IPS-18c (cell line): ENCODE measurements around the gene KLHL9.
"Not testable (repeated sequence)": the region's sequence is repeated elsewhere in the genome, so short reads cannot be mapped to it uniquely, and the experiment has no call there.

ENCODE experiments used
- H3K4me3 ChIP-seq: 2 replicates; pipeline ENCODE4 v1.7.0; 2013; ENCODE audit warnings: low read depth, mild to moderate bottlenecking, low read length, moderate library complexity; ENCODE audit not compliant: insufficient read depth
- H3K9me3 ChIP-seq: one replicate; pipeline ENCODE4 v1.6.1; 2013; ENCODE audit warnings: mild to moderate bottlenecking, low read length, moderate library complexity; ENCODE audit not compliant: control insufficient read depth, insufficient read depth

Gene KLHL9, protein sequence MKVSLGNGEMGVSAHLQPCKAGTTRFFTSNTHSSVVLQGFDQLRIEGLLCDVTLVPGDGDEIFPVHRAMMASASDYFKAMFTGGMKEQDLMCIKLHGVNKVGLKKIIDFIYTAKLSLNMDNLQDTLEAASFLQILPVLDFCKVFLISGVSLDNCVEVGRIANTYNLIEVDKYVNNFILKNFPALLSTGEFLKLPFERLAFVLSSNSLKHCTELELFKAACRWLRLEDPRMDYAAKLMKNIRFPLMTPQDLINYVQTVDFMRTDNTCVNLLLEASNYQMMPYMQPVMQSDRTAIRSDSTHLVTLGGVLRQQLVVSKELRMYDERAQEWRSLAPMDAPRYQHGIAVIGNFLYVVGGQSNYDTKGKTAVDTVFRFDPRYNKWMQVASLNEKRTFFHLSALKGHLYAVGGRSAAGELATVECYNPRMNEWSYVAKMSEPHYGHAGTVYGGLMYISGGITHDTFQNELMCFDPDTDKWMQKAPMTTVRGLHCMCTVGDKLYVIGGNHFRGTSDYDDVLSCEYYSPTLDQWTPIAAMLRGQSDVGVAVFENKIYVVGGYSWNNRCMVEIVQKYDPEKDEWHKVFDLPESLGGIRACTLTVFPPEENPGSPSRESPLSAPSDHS

DNA sequence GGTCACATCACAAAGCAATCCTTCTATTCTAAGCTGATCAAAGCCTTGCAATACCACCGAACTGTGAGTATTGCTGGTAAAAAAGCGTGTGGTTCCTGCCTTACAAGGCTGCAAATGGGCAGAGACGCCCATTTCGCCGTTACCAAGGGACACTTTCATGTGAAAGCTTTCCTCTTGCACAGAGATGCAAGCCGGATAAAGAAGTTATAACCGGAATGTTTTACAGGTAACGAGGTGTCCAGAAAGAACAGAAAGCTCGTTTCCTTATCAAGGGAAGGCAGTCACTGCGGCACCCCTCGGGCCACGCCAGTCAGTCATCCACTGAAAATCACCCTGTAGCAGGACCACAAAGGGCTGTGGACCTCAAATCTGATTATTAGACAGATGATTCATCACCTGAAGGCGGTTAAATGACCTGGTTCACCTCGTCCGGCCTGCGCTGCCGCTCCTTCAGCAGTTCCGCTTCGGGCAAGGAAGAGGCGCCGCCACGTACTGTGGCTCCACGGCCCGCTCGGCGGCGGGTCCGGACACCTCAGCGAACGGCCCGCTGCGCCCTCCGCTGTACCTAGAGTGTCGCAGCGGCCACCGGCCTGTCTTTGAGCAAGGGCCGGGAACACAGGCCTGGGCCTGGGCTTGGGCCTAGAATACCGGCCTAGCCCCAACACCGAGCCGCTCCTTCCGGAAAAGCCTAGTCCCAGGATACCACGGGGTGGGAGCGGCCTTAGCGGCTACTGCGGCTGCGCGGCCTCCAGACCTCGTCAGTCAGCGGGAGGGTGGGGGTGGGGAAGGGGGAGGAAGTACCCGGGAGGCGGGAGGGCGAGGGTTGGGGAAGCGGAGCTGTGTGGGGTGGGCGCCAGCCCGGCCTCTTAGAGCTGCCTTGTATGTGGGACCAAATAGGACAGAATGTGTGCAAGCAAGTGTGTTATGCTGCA, at the start of gene KLHL9:
TSS of gene KLHL9 (minus strand) at position 704 of the 932 bp plus-strand sequence. CDS start at position 159, 545 bp downstream.
- H3K9me3 ChIP-seq = no peaks in the 10 kb centered on the region
- peak within 1 kb of the TSS; percentile 76 for H3K4me3 ChIP-seq

DNA sequence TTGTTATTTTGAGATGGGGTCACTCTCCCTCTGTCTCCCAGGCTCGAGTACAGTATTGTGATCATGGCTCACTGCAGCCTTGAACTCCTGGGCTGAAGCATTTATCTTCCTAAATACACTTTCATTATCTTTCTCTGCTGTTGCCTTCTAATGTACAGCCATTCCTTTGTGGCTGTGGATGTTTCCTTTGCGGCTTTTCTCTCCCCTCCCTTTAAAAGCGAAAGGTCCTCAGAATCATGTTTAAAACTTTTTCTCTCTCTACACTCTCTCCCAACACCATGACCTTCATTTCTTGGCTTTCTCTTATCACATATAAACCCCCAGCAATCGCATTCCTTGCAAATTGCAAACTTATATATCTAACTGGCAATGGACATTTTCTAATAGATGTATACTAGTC, 48.4 kb upstream of the KLHL9 start:
- Histone ChIP-seq H3K4me3 (no peak overlapping the region), H3K9me3 (no peaks in the 10 kb centered on the region)

DNA sequence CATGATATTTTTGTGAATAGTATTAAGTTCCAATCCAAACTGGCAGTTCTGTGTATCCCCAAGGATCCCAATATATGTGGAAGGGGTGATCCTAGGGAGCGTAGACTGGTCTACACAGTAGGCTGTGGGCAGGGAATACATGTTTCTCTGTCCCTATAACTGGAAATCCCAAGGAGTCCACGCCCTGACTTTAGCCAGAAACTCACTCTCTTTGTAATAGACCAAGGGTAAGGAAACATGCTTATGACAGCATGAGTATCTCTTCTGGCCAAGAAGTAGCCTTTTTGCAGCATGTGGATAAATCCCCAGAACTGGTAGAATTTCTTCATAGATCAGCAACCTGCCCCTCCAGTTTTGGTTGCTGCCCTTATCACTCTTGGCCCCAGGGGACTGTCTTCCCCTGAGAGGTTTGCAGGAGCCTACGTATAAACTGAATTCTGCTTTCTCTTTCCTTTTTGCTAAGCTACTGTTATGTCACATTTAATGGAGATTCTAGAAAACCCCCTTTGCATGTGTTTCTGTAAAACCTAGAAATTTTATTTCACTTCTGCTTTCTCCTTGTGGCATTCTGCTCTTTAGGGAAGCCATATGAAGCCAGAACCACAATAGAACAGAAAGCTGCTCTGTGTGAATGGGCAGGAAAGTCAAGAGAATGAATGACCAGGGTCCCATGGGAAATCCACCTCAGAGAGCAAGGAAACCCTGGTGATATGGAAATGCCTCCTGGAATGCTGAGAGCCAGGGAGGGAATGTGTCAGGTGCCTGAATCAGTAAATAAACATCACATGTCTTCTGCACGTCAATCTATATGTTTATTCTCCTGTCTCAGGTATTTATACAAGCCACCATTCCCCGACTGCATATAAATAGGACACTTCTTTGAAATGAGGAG, 46.5 kb upstream of the KLHL9 start:
- H3K9me3 ChIP-seq = no peaks in the 10 kb centered on the region
- no peak overlapping the region for H3K4me3 ChIP-seq

DNA sequence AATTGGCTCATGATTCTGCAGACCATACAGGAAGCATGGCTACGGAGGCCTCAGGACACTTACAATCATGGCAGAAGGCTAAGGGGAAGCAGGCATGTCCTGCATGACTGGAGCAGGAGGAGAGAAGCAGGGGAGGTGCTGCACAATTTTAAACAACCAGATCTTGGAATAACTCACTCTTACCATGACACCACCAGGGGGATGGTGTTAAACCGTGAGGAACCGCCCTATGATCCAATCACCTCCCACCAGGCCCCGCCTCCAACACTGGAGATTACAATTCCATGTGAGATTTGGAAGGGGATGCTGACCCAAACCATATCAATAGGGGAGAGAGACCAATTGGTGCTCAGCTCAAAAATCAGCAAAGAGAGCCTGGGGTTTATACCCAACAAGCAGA, 36.3 kb upstream of the KLHL9 start:
- H3K4me3 ChIP-seq, H3K9me3 ChIP-seq: not testable (repeated sequence)

DNA sequence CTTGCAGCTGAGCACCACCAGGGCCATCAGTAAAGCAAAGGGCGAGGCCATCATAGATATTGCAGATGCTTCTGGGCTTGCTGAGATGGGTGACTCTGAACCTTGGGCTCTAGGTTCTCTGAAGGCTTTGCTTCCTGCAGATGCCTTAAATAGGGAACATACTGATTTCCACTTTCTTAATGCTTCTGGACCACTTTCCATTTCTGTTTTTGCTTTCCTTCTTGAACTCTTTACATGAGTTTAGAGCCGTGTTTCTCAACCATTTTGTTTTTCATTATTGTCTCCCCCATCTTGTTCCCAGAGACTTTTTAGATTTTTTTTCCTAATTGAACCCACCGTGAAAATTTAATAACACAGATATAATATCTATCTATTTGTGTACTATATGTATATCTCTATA, 32.8 kb upstream of the KLHL9 start, which contains the start of gene IFNA13:
TSS of gene IFNA13 (minus strand) at position 101 of the 400 bp plus-strand sequence. CDS start at position 54, 47 bp downstream.
- no peak within 1 kb of the TSS for H3K4me3 ChIP-seq
- no peaks in the 10 kb centered on the region for H3K9me3 ChIP-seq

DNA sequence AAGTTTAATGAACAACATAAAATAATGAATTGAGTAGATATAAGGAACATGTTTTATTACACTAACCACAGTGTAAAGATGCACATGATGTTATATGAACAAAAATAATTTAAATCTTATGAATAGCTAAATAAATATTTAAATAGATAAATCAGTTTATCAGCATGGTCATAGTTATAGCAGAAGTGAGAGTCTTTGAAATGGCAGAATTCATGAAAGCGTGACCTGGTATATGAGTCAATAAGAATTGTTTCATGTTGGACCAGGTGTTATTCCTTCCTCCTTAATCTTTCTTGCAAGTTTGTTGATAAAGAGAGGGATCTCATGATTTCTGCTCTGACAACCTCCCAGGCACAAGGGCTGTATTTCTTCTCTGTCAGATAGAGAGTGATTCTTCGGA, 32.0 kb upstream of the KLHL9 start:
- H3K9me3 ChIP-seq, H3K4me3 ChIP-seq: not testable (repeated sequence)

DNA sequence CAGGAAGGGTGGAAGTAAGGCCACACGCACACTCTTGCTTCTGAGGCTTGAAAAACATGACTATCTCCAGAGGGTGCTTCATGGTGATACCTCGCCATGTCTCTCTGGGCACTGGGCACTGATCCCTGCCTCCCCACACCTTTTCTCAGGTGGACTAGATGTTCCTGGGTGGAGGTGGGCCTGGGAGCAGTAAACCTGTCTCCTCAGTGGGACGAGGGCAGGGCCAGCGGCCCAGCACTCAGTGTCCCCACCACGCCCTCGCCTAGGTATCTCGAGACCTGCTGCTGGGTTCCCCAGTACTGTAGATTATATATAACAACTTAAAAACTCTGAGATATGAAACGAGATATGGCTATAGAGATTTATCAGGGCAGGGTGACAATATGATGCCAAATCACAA, 27.1 kb upstream of the KLHL9 start:
- Histone ChIP-seq H3K4me3 (no peak overlapping the region), H3K9me3 (no peaks in the 10 kb centered on the region)

DNA sequence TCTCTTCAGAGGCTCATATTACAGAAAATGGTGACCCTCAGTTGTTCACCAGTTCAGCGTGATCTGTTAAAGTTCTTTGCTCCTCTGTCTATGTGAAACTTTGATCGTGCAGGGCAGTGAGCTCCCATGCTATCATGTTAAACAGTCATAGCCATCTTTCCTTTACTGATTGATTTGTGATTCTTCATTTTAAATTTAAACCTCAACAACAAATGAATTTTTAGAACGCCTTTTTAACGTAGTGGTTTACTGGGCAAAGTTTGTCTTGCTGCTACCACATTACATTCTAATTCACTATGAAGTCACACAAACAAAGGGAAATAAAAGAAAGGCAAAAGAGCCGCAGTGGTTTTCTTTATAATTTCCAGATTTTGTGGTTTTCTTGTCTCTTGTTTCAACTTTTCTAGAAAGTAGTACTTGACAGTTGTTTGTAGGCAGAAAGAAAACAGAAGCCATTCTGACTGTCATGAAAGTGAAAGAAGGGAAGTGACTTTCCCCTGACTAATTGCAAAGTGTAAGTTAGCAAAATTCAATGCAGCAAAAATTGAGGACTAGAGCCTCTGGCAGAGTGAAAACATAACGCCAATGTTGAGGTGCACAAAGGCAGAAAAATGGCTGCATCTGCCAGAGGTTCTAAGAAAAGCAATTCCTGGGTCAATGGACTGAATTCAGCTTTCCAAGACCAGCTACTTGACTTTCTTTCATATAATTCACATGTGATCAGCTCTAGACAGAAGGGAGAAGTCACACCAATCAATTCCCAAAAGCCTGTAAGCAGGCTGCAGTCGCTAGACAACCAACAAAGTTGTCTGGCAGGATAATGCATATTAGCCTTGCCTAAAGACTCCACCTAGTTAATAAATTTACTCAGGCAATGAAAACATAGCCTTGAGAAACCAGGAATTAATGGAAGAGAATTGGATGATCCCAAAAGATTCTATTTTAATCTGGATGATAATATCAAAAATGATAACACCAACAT, 22.6 kb upstream of the KLHL9 start:
- H3K9me3 ChIP-seq = no peaks in the 10 kb centered on the region
- H3K4me3 ChIP-seq = no peak overlapping the region

DNA sequence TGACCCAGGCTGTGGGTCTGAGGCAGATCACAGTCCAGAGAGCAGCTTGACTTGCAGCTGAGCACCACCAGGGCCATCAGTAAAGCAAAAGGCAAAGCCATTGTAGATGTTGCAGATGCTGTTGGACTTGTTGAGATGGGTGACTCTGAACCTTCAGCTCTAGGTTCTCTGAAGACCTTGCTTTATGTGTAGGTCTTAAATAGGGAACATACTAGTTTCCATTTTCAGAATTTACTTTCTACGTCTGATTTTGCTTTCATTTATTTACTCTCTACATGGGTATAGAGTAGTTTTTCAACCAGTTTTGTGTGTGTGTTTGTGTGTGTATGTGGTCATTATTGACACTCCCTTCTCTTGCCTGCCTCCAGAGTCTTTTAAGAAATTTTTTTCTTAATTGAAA, 15.6 kb upstream of the KLHL9 start, which contains the start of gene IFNA6:
TSS of gene IFNA6 (minus strand) at position 101 of the 400 bp plus-strand sequence. CDS start at position 101, 0 bp downstream.
- no peak within 1 kb of the TSS for H3K4me3 ChIP-seq
- H3K9me3 ChIP-seq = no peaks in the 10 kb centered on the region

DNA sequence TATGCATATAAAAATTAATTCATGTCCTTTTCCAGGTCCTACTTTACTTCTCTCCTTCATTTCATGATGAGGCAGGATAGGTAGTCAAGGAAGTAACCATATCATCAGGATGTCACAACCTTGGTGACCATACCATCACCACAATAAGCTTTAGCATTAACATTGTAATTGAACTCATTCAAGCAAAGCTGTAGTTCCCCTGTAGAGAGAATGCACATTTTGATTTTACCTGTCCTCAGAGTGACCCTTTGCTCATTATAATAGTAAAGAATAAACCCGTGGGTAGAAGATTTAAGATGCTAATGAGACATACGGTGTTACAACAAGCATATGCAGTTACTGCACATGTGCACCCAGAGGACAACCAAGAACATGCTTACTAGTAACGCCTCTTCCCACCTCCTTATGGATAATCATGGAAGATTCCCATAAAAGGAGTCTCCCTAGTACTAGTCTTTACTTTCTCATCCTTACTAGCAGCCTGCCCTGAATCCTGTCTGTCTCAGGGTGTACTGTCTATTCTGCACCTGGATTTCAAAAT, 13.3 kb upstream of the KLHL9 start:
- Histone ChIP-seq H3K4me3 (no peak overlapping the region), H3K9me3 (no peaks in the 10 kb centered on the region)

DNA sequence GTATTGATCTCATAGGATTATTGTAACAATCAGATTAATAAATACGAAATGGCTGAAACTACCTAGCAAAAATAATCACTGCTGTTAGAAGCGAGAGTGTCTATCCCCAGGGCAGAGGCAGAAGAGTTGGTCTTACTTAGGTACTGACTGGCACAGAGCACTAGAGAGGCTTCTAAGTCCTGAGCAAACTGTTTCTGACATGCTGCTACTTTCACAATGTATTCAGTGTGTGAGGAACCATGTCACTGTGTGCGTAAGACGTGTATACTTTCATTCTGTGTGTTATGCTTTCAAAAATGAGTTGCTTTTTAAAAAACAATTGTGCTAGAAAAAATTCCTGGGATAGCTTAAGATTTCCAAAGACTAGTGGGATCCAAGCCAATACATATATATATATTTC, 5.5 kb upstream of the KLHL9 start:
- Histone ChIP-seq H3K4me3 (no peak overlapping the region), H3K9me3 (no peaks in the 10 kb centered on the region)

DNA sequence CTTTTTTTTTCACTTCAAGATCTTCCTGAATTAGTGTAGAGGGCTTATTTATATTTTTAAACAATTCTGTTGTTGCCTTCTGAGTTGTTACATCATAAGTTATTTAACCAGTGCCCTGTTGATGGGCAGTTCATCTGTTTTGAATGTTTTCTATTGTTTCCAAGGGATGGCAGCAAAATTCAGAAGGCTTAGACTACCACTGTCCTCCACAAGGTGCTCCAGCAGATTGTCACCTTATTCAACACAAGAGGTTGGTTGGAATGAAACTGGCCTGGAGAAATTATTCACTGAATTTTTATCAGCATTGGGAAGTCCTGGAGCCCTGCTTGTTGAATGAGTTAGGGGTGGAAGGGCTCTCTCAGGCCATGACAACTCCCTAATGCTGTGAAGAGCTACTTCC, 1.3 kb upstream of the KLHL9 start:
- no peak overlapping the region for H3K4me3 ChIP-seq
- H3K9me3 ChIP-seq = no peaks in the 10 kb centered on the region

DNA sequence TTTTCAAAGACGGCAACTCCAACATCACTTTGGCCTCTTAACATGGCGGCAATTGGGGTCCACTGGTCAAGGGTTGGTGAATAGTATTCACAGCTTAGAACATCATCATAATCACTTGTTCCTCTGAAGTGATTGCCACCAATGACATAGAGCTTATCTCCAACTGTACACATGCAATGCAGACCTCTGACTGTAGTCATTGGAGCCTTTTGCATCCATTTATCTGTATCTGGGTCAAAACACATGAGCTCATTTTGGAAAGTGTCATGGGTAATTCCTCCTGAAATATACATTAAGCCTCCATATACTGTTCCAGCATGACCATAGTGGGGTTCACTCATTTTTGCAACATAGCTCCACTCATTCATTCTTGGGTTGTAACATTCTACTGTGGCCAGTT, 2.0 kb downstream of the KLHL9 start:
- no peak overlapping the region for H3K4me3 ChIP-seq
- H3K9me3 ChIP-seq = no peaks in the 10 kb centered on the region

DNA sequence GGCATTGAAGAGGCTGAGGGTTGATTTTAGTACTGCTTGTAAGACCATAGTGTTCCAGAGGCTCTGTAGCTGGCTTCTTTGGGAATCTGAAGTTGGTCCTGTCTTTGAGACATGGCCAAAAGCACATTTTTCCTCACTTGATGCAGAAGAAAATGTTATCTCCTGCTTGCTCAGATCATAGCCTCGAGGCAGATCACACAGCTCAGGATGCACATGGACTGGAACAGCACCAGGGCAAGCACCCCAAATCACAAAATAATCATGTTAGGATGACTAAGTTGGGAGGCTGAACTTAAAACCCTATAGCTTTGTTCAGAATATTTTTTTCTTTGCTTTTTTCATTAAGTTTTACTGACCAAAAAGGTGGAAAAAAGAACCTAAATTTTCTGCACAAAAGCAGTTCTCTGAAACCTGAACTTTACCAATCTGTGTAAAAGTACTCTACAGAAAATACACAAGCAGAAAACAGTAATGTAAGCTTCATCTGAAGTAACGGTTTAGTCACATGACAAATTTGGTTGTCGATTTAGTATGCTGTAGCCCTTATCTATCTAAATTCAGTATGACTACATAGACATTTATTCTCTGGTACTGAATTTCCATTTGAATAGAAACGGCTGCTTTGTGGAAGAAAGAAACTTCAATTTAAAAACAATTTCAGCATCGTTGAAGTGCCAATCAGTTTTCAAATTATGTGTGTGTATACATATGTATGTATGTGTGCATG, 3.4 kb downstream of the KLHL9 start:
- no peaks in the 10 kb centered on the region for H3K9me3 ChIP-seq
- no peak overlapping the region for H3K4me3 ChIP-seq
